Glomerular endothelial cell (primary cell): Measurements from ENCODE around the gene BEAN1. TPM values are rescaled to one million over a fixed set of nuclear protein-coding genes. Genes with fewer than 3 reads are reported as not detected.

Experiments
- DNase-seq: peaks from one replicate; pipeline ENCODE4 v3.0.0-alpha.2; 2011; ENCODE audit warnings: low read depth, low spot score; ENCODE audit errors: extremely low read depth
- total RNA-seq: library from RNA; depleted of rRNA; stranded (reverse); fragments of >200 nt; gene quantifications from 2 replicates; pipeline ENCODE4 v1.2.3, GENCODE V29; 2015

Gene BEAN1
- total RNA-seq, 1 donor from 2014 or later: 0.35 TPM

GRCh38 chr16:66467611-66468010 lies 40.5 kb downstream of the BEAN1 start:
- no peak for DNase-seq

DNA sequence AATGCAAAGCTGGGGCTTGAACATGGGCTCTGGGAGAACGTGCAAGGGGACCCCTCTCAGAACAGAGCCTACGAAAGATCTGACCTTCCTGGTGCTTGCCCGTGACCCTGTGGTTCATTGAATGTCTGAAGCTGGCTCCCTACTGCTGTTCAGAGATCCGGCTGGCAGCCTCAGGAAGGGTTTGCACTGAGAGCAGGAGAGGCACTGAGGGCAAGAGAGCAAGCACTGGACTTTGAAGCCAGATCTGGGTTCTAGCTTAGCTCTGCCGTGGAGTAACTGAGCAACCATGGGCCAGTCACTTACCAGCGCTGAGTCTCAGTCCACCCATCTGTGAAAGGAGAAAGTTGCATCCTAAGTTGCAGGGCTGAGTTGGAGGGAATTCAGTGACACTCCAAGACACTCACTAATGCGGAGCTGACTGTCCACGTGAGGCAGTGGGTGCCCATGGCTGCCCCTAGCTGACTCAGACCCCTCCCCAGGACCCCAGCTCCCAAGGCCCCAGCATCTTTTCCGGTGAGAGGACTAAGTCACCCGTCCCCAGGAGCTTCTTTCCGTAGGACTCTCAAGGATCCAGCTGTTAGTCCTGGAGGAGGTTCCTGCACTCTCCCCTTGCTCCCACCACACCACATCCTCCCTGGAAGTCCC lies 41.3 kb downstream of the BEAN1 start:
- no peak for DNase-seq

GRCh38 chr16:66469291-66469946 lies 42.3 kb downstream of the BEAN1 start:
- no peak for DNase-seq

GRCh38 chr16:66469947-66470546 lies 43.0 kb downstream of the BEAN1 start:
- no peak for DNase-seq

GRCh38 chr16:66470556-66470955 lies 43.5 kb downstream of the BEAN1 start:
- DNase-seq: no peak

DNA sequence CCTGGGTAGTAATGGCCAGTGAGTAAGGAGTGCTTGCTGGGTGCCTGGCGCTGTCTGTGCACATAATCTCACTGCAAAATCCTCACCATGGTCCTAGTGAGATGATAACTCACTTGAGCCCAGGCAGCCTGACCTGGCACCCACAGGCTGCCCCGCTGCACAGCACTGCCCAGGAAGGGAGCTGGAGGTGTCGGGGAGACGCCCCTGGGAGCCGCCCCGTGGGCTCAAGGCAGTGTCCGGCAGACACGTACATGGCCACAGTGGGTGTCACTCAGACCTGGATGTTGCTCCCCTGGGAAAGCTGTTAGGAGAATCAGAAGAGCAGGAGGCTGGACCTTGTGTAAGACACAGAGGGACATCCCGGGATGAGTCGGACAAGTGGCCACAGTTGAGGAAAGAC lies 44.2 kb downstream of the BEAN1 start:
- DNase-seq: no peak

- DNase-seq: no peak
These were observed 44.8 kb downstream of the BEAN1 start for GRCh38 chr16:66471716-66472393.

DNA sequence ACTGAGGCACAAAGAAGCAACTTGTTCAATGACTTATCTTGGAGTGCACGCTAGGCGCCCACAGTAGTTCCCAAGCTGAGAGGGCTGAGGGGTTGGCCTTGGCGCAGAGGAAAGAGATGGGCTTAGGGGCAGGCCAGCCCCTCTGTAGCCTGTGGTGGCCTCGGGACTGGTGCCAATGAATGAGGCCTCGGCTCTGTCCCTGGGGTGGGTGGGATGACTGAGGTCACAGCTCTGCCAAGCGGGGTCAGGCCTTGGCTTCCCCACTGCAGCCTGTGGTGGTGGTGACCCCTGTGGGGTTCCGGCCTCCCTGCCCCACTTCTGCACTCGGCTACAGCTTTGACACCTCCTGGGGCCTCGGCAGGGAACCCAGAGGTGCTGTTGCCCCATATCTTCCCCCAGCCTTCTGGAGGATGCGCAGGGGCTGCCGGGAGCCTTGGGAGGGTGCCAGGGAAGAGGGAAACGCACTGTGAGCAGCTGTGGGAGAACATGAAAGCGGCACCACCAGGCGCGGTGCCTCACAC lies 46.0 kb downstream of the BEAN1 start:
- DNase-seq: no peak

DNA sequence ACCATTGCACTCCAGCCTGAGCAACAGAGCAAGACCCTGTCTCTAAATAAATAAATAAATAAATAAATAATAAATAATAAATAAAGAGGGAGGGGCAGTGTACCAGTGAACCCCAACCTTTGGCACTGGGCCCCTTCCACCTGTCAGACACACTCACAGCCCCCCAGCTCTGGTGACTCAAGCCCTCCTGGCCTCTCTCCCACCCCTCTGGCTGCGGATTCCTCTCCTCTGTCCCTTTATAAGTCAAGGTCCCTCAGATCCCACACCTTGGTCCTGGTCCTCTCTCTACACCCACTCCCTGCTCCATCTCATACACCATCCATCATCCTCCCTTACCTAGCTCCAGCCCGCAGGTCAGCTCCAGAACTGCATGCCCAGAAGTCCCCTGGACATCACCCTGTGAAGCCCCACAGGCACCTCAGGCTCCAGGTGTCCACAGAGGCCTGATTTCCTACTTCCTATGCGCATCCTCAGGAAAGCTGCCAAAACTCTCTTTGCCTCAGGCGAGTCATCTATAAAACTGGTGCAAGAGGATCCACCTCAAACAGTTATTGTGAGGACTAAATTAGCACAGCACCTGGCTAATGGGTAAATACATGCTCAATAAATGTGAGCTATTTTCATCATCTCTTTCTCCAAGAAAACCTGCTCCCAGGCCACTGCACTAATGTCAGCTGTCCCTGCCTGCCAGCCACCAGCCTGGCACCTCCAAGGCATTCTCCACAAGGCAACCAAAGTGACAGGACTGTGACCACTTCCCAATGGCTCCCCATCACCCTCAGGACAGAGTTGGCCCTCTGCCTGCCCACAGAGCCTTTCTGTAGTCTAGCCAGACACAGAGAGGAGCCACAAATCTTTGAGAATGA lies 46.8 kb downstream of the BEAN1 start:
- no peak for DNase-seq

DNA sequence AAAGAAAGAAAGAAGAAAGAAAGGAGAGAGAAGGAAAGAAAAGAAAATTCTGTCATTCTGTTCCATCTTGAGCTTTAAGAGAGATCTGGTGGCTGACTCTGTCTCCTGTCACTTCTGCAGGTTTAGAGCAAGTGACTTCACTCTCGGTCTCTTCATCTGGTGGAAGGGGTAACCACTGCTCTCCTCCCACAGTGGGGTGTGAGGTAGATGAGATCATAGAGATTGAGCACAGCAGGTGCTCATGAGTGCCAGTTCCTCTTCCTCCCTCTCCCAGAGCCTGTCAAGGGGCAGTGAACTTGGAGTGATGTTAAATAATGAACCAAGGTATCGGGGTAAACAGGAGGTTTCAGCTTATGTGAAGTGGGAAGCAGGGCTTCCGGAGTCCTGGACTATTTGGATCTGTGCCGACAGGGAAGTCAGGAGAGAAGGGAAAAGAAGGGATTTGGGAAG lies 47.7 kb downstream of the BEAN1 start:
- DNase-seq: no peak

DNA sequence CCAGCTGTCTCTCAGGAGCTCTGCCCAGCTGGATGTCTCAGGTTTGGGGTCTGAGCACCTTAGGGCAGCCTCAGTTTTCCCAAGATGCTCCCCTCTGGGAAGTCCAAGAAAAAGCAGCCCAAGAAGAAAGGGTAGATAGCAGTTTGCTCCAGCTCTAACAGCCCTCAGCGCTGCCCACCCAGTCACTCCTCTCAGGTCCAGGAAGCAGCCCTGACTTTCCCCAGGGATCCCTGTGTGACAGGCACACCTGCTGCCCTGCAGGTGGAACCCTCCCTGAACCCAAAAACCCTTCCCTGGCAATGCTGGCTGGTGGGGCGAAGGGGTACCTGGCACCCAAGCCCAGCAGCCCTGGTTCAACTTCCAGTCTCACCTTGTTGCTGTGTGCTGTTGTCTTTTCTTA lies 48.1 kb downstream of the BEAN1 start:
- no peak for DNase-seq

GRCh38 chr16:66476328-66477027 lies 49.4 kb downstream of the BEAN1 start:
- no peak for DNase-seq

DNA sequence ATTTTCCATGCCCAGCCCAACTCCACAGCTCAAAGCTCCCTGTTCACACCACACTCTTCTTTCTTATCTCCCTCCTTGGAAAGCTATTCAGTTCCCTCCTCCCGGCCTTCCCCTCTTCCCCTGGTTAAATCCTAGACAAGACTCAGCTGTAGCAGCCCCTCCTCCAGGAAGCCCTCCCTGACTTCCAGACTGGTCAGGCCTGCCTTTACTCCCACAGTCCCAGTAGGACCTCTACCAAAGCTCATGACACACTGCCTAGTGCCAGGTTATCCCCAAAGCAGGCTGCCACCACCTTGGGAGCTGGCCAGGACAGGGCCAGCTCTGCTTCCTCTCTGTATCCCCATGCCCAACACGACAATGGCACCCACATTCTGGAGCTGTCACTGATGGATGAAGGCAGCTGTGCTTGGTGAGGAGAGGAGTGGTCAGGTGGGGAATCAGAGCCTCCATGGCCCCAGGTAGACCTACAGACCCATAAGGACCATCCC lies 50.0 kb downstream of the BEAN1 start:
- DNase-seq: no peak

GRCh38 chr16:66478733-66479511 lies 51.8 kb downstream of the BEAN1 start:
- DNase-seq: no peak

DNA sequence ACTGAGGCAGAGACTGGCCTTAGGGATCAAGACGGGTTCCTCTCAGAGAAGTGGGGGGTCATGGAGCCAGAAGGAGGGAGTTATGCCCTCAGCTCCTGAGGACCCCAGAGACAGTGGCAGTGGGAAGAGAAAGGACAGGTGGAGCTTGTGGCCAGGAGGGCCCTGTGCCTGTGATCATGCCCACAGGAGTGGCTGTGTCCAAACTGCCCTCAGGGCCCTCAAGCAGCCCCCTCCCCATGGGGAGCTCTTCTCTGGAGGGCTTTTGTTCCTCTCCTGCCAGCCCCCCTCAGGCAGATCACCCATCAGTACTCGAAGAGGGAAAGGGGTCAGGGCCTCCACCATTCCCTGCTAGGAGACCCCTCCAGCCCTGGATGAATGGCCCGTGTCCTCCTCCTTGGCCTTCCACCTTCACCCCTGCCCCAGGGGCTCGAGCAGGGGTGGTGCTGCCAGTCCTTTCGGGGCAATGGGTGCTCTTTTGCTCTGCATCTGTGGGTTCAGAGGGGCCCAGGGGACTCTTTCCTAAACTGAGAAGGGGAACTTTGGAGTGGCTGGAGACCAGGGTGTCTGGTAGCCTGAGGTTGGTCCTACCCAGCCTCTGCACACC lies 52.7 kb downstream of the BEAN1 start:
- no peak for DNase-seq

DNA sequence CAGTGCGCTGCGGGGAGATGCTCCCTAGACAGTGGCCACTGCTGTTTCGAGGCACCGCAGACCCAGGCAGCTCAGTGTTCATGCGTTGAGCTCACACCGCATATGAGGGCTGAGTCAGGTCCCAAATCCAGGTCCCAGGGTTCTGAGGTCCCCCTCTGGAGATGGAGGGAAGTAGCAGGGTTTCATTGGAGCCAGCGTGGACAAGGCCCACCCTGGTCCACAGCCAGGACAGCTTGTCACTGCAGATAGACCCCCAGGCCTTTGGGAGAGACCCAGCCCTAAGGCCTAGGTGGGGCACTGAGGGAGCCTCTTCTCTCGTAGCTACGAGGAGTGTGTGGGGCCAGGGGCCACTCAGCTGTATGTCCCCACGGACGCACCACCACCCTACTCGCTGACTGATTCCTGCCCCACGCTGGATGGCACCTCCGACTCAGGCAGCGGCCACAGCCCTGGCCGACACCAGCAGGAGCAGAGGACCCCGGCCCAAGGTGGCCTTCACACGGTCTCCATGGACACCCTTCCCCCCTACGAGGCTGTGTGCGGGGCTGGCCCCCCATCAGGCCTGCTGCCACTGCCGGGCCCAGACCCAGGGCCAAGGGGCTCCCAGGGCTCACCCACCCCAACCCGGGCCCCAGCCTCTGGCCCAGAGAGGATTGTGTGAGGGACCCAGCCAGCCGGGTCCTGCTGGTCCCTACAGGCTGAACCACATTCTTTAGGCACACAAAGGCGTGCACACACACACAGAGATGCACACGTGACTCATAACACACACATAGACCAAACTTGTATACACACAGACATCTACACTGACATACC lies 53.4 kb downstream of the BEAN1 start:
- no peak for DNase-seq

GRCh38 chr16:66481081-66481942 lies 54.2 kb downstream of the BEAN1 start:
- DNase-seq: no peak
